Left renal cortex interstitium (tissue), 4 donors: ENCODE data around the gene RASL11A. TPM values are rescaled to one million over a fixed set of nuclear protein-coding genes. Genes with fewer than 3 reads are reported as not detected.

Source experiments
- polyA plus RNA-seq, 4 donors: library from polyadenylated mRNA; unstranded; fragments of 120-200 nt; gene quantifications; one replicate each; pipeline ENCODE4 v1.2.1, GENCODE V29; 2013; ENCODE audit not compliant: insufficient read length in 4 of 4

RASL11A gene
- polyA plus RNA-seq, 4 donors = 23.6 to 40.0 (median 36.2) TPM

Other genes with a start within 250 kb of the RASL11A start
- 10 to 100 TPM; 29.8 to 39.7 (median 33.6) TPM for gene USP12, start 99.0 kb upstream of the RASL11A start, polyA plus RNA-seq
- gene RPL21, start 19.3 kb upstream of the RASL11A start, polyA plus RNA-seq = 1,000 to 10,000 TPM in 1 of 4 donors, 100 to 1,000 TPM in 3; 750 to 1,217 (median 830) TPM
- 10 to 100 TPM; 80.7 to 85.3 (median 83.4) TPM for gene GTF3A, start 153.8 kb downstream of the RASL11A start, polyA plus RNA-seq
- gene MTIF3, start 179.7 kb downstream of the RASL11A start, polyA plus RNA-seq = 10 to 100 TPM; 67.2 to 90.8 (median 78.7) TPM